AG04450 (cell line): ENCODE data around the gene XPR1. TPM values are rescaled to one million over a fixed set of nuclear protein-coding genes. Genes with fewer than 3 reads are reported as not detected.

Experiments
- CTCF ChIA-PET: fragments of 300-600, 350-600 bp; formaldehyde crosslinking; extraction: SDS; loops from one replicate; lab custom pipeline; 2022; ENCODE audit warnings: antibody characterized with exemption, inconsistent platforms; lab: Charles Lee
- POLR2A ChIA-PET: fragments of 350-600 bp; formaldehyde crosslinking; extraction: SDS; loops from one replicate; lab custom pipeline; 2021; ENCODE audit warnings: antibody characterized with exemption, inconsistent platforms; lab: Yijun Ruan, JAX
- DNase-seq: peaks from one replicate; pipeline ENCODE4 v3.0.0-alpha.2; 2011; ENCODE audit warnings: low read depth, low spot score
- H3K27ac ChIP-seq: one replicate; pipeline ENCODE4 v1.5.1; 2012; ENCODE audit warnings: low read depth, low read length, control low read depth
- H3K27me3 ChIP-seq: one replicate; pipeline ENCODE4 v1.6.0; 2012; ENCODE audit warnings: low read length; ENCODE audit not compliant: control insufficient read depth, insufficient read depth
- H3K4me3 ChIP-seq: 2 replicates; pipeline ENCODE4 v1.5.1; 2011; ENCODE audit warnings: mild to moderate bottlenecking, low read depth, low read length, control low read depth
- H3K9me3 ChIP-seq: 2 replicates; pipeline ENCODE4 v1.5.1; 2012; ENCODE audit warnings: low read length; ENCODE audit not compliant: control insufficient read depth, insufficient read depth
- polyA plus RNA-seq: library from polyadenylated mRNA; depleted of rRNA; stranded (reverse); fragments of >200 nt; gene quantifications from 2 replicates; pipeline ENCODE4 v1.2.3, GENCODE V29; 2011
- TF ChIP-seq, protein P1 (sequence below): IDR thresholded peaks from 2 replicates; pipeline ENCODE4 v1.5.1; 2011; ENCODE audit warnings: low read depth, low read length, control low read depth, inconsistent platforms

The XPR1 gene
- polyA plus RNA-seq, 1 experiment: 63.2 TPM

DNA sequence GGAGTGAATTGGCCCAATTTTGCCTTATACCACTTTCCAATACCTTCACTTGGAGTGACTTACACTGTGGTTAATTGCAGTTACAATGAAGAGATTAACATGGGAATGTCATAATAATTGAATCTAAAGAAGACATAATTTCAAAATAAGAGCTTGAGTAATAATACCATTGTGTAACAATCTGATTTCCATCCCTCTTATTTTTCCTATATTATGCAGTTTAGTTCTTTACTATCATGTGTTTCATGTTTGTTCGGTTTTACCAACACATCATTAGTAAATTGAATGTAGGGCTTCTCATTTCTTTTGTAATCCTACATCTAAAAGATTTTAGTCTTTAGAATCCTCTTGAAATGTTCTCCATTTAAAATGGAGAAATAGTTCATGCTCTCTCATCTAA lies 19.2 kb upstream of the XPR1 start:
- POLR2A ChIA-PET: no interaction called here
- Histone ChIP-seq H3K9me3 (no peaks in the 10 kb centered on the region), H3K27me3 (no peaks in the 10 kb centered on the region), H3K27ac (no peak overlapping the region), H3K4me3 (no peak overlapping the region)
- DNase-seq: no peak
- CTCF ChIA-PET: no interaction called here
- TF ChIP-seq, protein P1, sequence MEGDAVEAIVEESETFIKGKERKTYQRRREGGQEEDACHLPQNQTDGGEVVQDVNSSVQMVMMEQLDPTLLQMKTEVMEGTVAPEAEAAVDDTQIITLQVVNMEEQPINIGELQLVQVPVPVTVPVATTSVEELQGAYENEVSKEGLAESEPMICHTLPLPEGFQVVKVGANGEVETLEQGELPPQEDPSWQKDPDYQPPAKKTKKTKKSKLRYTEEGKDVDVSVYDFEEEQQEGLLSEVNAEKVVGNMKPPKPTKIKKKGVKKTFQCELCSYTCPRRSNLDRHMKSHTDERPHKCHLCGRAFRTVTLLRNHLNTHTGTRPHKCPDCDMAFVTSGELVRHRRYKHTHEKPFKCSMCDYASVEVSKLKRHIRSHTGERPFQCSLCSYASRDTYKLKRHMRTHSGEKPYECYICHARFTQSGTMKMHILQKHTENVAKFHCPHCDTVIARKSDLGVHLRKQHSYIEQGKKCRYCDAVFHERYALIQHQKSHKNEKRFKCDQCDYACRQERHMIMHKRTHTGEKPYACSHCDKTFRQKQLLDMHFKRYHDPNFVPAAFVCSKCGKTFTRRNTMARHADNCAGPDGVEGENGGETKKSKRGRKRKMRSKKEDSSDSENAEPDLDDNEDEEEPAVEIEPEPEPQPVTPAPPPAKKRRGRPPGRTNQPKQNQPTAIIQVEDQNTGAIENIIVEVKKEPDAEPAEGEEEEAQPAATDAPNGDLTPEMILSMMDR: no peak

DNA sequence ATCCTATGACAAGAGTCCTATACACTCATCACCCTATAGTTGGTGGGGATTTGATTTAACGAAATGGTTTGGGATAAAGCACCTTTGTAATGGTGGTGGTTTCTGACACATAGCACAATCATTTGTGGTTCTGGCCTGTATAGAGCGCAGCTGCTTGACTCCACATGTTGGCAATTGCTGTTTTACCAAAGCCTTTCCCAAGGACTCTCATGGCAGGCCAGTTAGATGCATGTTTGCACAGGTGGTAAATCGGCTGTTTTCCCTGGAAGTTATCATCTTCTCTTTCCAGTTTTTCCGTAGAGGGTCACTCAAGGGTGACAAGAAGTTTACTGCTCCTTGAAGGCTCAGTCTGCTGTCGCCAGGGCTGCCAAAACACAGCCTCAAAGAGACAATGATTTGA lies 17.1 kb upstream of the XPR1 start:
- no peak for DNase-seq
- Histone ChIP-seq H3K4me3 (no peak overlapping the region), H3K9me3 (no peaks in the 10 kb centered on the region), H3K27me3 (no peaks in the 10 kb centered on the region), H3K27ac (no peak overlapping the region)
- CTCF ChIA-PET: no interaction called here
- TF ChIP-seq, protein P1: no peak
- POLR2A ChIA-PET: no interaction called here

DNA sequence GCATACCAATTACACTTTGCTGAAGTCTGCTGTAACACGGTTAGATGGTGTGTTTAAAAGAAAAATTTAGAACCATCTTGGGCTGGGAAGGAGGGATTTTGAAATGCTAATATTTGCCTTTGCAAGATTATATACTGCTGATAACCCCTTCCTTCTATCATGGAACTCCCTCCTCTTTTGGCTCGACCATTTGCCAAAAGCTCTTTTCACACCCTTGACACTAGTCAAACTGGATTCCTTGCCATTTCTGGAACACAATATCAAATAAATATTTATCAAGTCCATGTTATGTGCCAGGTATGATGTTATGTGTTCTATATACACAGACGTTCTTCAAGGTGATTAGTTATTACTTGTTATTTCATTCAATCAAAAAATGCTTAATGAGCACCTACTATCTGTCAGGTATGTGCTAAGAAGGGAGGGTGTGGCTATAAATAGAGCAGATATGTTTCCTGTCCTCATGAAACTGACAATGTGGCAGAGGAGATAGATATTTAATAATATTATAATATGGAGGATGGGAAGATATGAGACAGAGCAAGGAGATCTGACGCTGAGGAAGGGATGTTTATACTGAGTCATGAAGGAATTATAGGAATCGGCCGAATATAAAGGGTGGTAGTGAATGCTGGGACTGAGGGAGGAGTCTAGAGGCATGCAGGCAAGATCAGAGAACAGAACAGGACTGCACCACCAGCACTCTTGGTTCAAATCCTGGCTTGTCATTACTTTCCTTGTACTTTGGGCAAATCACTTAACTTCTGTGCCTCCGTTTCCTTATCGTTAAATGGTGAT lies 16.1 kb upstream of the XPR1 start:
- CTCF ChIA-PET: interaction anchor here (0.6 to 1.1 kb wide), 2 partner anchors 83 to 801 kb away, joined by 3 read pairs; no protein-coding TSS in a partner anchor
- Histone ChIP-seq H3K9me3 (no peaks in the 10 kb centered on the region), H3K27ac (no peak overlapping the region), H3K4me3 (no peak overlapping the region), H3K27me3 (no peaks in the 10 kb centered on the region)
- peak; percentile 63 for DNase-seq
- TF ChIP-seq, protein P1: no peak
- POLR2A ChIA-PET: no interaction called here

DNA sequence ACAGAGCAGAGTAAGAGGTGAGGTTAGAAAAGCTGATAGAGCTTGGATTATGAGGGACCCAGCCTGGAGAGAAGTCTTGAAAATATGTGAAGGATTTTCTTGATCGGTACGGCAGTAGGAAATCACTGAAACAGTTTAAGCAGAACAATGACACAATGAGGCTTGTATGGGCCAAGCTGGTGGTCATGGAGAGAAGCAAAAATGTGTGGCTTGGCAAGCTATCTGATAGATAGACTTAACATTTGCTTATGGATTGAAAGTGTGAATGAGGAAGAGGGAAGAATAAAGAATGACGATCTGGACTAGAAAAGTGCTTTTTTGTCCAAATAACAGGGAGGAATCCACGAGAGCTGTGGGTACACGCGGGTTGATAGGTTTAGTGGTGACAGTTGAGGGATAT lies 15.4 kb upstream of the XPR1 start:
- Histone ChIP-seq H3K27me3 (no peaks in the 10 kb centered on the region), H3K27ac (no peak overlapping the region), H3K4me3 (no peak overlapping the region), H3K9me3 (no peaks in the 10 kb centered on the region)
- no peak for DNase-seq
- POLR2A ChIA-PET: no interaction called here
- TF ChIP-seq, protein P1: no peak
- CTCF ChIA-PET: interaction anchor here (0.6 to 1.1 kb wide), 2 partner anchors 84 to 801 kb away, joined by 3 read pairs; no protein-coding TSS in a partner anchor

DNA sequence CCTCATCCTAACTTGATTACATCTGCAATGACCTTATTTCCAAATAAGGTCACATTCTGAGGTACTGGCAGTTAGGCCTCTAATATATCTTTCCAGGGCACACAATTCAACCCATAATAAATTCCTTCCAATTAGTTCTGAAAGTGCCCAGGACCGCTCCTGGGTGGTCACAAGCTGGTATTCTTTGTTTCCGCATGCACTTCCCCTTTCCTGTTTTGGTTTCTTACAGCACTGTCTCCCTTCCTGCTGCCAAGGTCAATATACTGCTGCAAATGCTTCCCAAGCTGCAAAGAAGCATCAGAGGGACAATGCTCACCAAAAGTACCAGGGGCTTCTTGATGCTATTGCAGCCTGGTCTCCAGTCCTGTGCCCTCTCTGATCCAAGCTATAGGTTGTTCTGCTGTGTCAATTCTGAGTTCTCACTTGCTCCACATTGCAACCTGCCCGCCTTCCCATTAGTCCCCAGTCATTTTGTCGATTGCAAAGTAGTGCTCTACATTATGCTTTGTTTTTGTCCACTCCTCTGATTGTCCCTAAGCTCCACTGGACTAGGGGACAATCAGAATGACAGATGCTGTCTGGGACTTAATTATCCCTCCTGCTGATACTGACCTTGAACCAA lies 13.9 kb upstream of the XPR1 start:
- TF ChIP-seq, protein P1: no peak
- Histone ChIP-seq H3K9me3 (no peaks in the 10 kb centered on the region), H3K27me3 (no peaks in the 10 kb centered on the region), H3K4me3 (no peak overlapping the region), H3K27ac (no peak overlapping the region)
- DNase-seq: no peak
- ChIA-PET CTCF (interaction anchor here (1.3 kb wide), 1 partner anchor 85 kb away, joined by 3 read pairs; no protein-coding TSS in a partner anchor), POLR2A (no interaction called here)
